Vagina (tissue), 2 donors: ENCODE measurements around the gene PDE4D. TPM values are rescaled to one million over a fixed set of nuclear protein-coding genes. Genes with fewer than 3 reads are reported as not detected.

Experiments used
- DNase-seq, 2 donors: peaks; one replicate each; pipeline ENCODE4 v3.0.0-alpha.2; 2017; ENCODE audit errors: extremely low spot score in 2 of 2
- H3K27ac ChIP-seq: fragments of 200-600 bp; sonication (generic); one replicate; pipeline ENCODE4 v1.5.1; 2019
- H3K27me3 ChIP-seq: fragments of 200-600 bp; sonication (generic); one replicate; pipeline ENCODE4 v1.5.1; 2019
- H3K36me3 ChIP-seq, 2 donors: fragments of 200-600 bp; sonication (generic); one replicate each; pipeline ENCODE4 v1.5.1; 2017 to 2019
- H3K4me1 ChIP-seq: fragments of 200-600 bp; sonication (generic); one replicate; pipeline ENCODE4 v1.5.1; 2019
- H3K4me3 ChIP-seq, 2 donors: fragments of 200-600 bp; sonication (generic); 1 replicate in 1 of 2; 2 replicates in 1 of 2; pipeline ENCODE4 v1.5.1; 2016 to 2019
- H3K9me3 ChIP-seq: fragments of 200-600 bp; sonication (generic); one replicate; pipeline ENCODE4 v1.5.1; 2019
- CTCF ChIP-seq, 3 experiments: fragments of 450-650 bp in 2 of 3; fragments of 200-600 bp in 1 of 3; sonication (generic) in 1 of 3; IDR thresholded peaks; one replicate each; pipeline ENCODE4 v1.5.1; 2017 to 2019; ENCODE audit warnings: antibody characterized with exemption in 3 of 3, mild to moderate bottlenecking in 2 of 3, moderate library complexity in 2 of 3
- POLR2A ChIP-seq, 2 donors: fragments of 450-650 bp; IDR thresholded peaks; one replicate each; pipeline ENCODE4 v1.6.1; 2017; ENCODE audit warnings: antibody characterized with exemption in 2 of 2, mild to moderate bottlenecking in 2 of 2, moderate library complexity in 2 of 2
- POLR2AphosphoS5 ChIP-seq, 2 donors: sonication (generic); formaldehyde crosslinking; IDR thresholded peaks; one replicate each; pipeline ENCODE4 v1.9.0; 2017; ENCODE audit warnings: antibody characterized with exemption in 2 of 2, mild to moderate bottlenecking in 2 of 2, low read depth in 1 of 2; ENCODE audit not compliant: insufficient read depth in 1 of 2
- intact Hi-C: fragments of 100-400 bp; cut with DNase I; formaldehyde crosslinking; loops from one replicate; pipeline ENCODE4 v1.15.1; 2023
- total RNA-seq: library from RNA; depleted of rRNA; stranded (reverse); fragments of >200 nt; gene quantifications from one replicate; pipeline ENCODE4 v1.2.3, GENCODE V29; 2016

Gene PDE4D
- total RNA-seq, 1 donor from 2014 or later, result 86.9 TPM

- Histone ChIP-seq H3K4me3 (no peak overlapping the region), H3K9me3 (no peaks in the 10 kb centered on the region), H3K4me1 (no peaks in the 10 kb centered on the region), H3K27me3 (no peaks in the 10 kb centered on the region), H3K36me3 (no peaks in the 10 kb centered on the region), H3K27ac (no peak overlapping the region)
- TF ChIP-seq POLR2A (IDR thresholded peaks at IDR 0.05) (no peak), POLR2AphosphoS5 (IDR thresholded peaks at IDR 0.05; ENCODE audit: insufficient read depth in 1 of 2, low read depth in 1 of 2) (no peak), CTCF (IDR thresholded peaks at IDR 0.05) (no peak)
- intact Hi-C loops, result no loop called here
- DNase-seq, result no peak
Measured at GRCh38 chr5:59732806-59733205, 160.7 kb downstream of the PDE4D start.

- no peak overlapping the region for H3K4me3 ChIP-seq
- no peaks in the 10 kb centered on the region for H3K9me3 ChIP-seq
- DNase-seq, result no peak
- no peak overlapping the region for H3K27ac ChIP-seq
- no peaks in the 10 kb centered on the region for H3K4me1 ChIP-seq
- H3K27me3 ChIP-seq, result no peaks in the 10 kb centered on the region
- H3K36me3 ChIP-seq, result no peaks in the 10 kb centered on the region
- TF ChIP-seq CTCF (IDR thresholded peaks at IDR 0.05) (no peak), POLR2A (IDR thresholded peaks at IDR 0.05) (no peak), POLR2AphosphoS5 (IDR thresholded peaks at IDR 0.05; ENCODE audit: insufficient read depth in 1 of 2, low read depth in 1 of 2) (no peak)
- intact Hi-C loops, result no loop called here
Measured at GRCh38 chr5:59732301-59732700, 161.2 kb downstream of the PDE4D start.

- DNase-seq, result no peak
- Histone ChIP-seq H3K27me3 (no peaks in the 10 kb centered on the region), H3K9me3 (no peaks in the 10 kb centered on the region), H3K4me3 (no peak overlapping the region), H3K36me3 (no peaks in the 10 kb centered on the region), H3K27ac (no peak overlapping the region), H3K4me1 (no peaks in the 10 kb centered on the region)
- TF ChIP-seq POLR2AphosphoS5 (IDR thresholded peaks at IDR 0.05; ENCODE audit: insufficient read depth in 1 of 2, low read depth in 1 of 2) (no peak), POLR2A (IDR thresholded peaks at IDR 0.05) (no peak), CTCF (IDR thresholded peaks at IDR 0.05) (no peak)
- intact Hi-C loops, result no loop called here
Measured at GRCh38 chr5:59731809-59732208, 161.7 kb downstream of the PDE4D start.

GRCh38 chr5:59729820-59730219 lies 163.7 kb downstream of the PDE4D start:
- no peak for TF ChIP-seq CTCF (IDR thresholded peaks at IDR 0.05)
- TF ChIP-seq POLR2AphosphoS5 (IDR thresholded peaks at IDR 0.05; ENCODE audit: insufficient read depth in 1 of 2, low read depth in 1 of 2), result no peak
- TF ChIP-seq POLR2A (IDR thresholded peaks at IDR 0.05), result no peak
- no peak for DNase-seq
- H3K9me3 ChIP-seq, result no peaks in the 10 kb centered on the region
- intact Hi-C loops, result no loop called here
- no peak overlapping the region for H3K4me3 ChIP-seq
- H3K27ac ChIP-seq, result no peak overlapping the region
- H3K4me1 ChIP-seq, result no peaks in the 10 kb centered on the region
- no peaks in the 10 kb centered on the region for H3K36me3 ChIP-seq
- H3K27me3 ChIP-seq, result no peaks in the 10 kb centered on the region

GRCh38 chr5:59729357-59729756 lies 164.2 kb downstream of the PDE4D start:
- Histone ChIP-seq H3K9me3 (no peaks in the 10 kb centered on the region), H3K4me3 (no peak overlapping the region), H3K27ac (no peak overlapping the region), H3K4me1 (no peaks in the 10 kb centered on the region), H3K27me3 (no peaks in the 10 kb centered on the region), H3K36me3 (no peaks in the 10 kb centered on the region)
- intact Hi-C loops, result no loop called here
- DNase-seq, result no peak
- no peak for TF ChIP-seq CTCF (IDR thresholded peaks at IDR 0.05)
- no peak for TF ChIP-seq POLR2AphosphoS5 (IDR thresholded peaks at IDR 0.05; ENCODE audit: insufficient read depth in 1 of 2, low read depth in 1 of 2)
- TF ChIP-seq POLR2A (IDR thresholded peaks at IDR 0.05), result no peak
